H1 (cell line): Measurements from ENCODE around the gene SCG5. TPM values are rescaled to one million over a fixed set of nuclear protein-coding genes. Genes with fewer than 3 reads are reported as not detected.
"Not testable (repeated sequence)": the region's sequence is repeated elsewhere in the genome, so short reads cannot be mapped to it uniquely, and the experiment has no call there.

Experiments used
- CTCF ChIA-PET: fragments of 300-600 bp; sonication (Branson Sonifier 250); formaldehyde crosslinking; loops from one replicate; lab custom pipeline; 2021; ENCODE audit not compliant: partially characterized antibody; lab: Charles Lee
- POLR2A ChIA-PET: fragments of 300-600 bp; sonication (Branson Sonifier 250); formaldehyde crosslinking; loops from one replicate; lab custom pipeline; 2021; ENCODE audit warnings: inconsistent platforms; ENCODE audit not compliant: partially characterized antibody; lab: Charles Lee
- DNase-seq, 2 experiments: peaks; one replicate each; pipeline versions ENCODE4 v3.0.0 to v3.0.0-alpha.2; 2010 to 2022; ENCODE audit warnings: low spot score in 2 of 2, low read depth in 1 of 2, mixed read lengths in 1 of 2
- FAIRE-seq: peaks from 2 replicates; lab custom pipeline; 2011; peaks lifted over from hg19 to GRCh38; lab: Jason Lieb, UNC
- H2AFZ ChIP-seq: 2 replicates; pipeline ENCODE4 v1.8.1; 2012; ENCODE audit warnings: low read length, inconsistent platforms
- H2AK5ac ChIP-seq: 2 replicates; pipeline ENCODE4 v1.6.1; 2013; ENCODE audit warnings: low read depth, low read length
- H2BK120ac ChIP-seq: replicated peaks from 2 replicates; pipeline ENCODE3; 2013; ENCODE audit warnings: low read depth, low read length, inconsistent platforms
- H2BK12ac ChIP-seq: 2 replicates; pipeline ENCODE4 v1.6.1; 2013; ENCODE audit warnings: low read depth, low read length
- H2BK15ac ChIP-seq: 2 replicates; pipeline ENCODE4 v1.6.1; 2013; ENCODE audit warnings: low read length
- H2BK20ac ChIP-seq: 2 replicates; pipeline ENCODE4 v1.6.1; 2013; ENCODE audit warnings: low read length
- H2BK5ac ChIP-seq: 2 replicates; pipeline ENCODE4 v1.6.1; 2013; ENCODE audit warnings: low read depth, low read length
- H3K14ac ChIP-seq: 2 replicates; pipeline ENCODE4 v1.6.1; 2013; ENCODE audit warnings: inconsistent platforms; ENCODE audit not compliant: insufficient read length
- H3K18ac ChIP-seq: 2 replicates; pipeline ENCODE4 v1.6.1; 2013; ENCODE audit warnings: low read length; ENCODE audit errors: extremely low read depth
- H3K23ac ChIP-seq: 2 replicates; pipeline ENCODE4 v1.6.1; 2013; ENCODE audit warnings: inconsistent platforms; ENCODE audit not compliant: insufficient read length
- H3K23me2 ChIP-seq: 2 replicates; pipeline ENCODE4 v1.6.1; 2013; ENCODE audit warnings: low read depth, low read length
- H3K27ac ChIP-seq: 2 replicates; pipeline ENCODE4 v1.6.1; 2011; ENCODE audit warnings: low read depth, low read length, inconsistent platforms
- H3K27me3 ChIP-seq, 4 experiments: replicated peaks in 1 of 4; 1 replicate in 1 of 4; 2 replicates in 3 of 4; pipeline versions ENCODE4 v1.6.1 to v1.8.1; 2011 to 2013; ENCODE audit warnings: low read length in 3 of 4, mild to moderate bottlenecking in 3 of 4, inconsistent platforms in 2 of 4, mixed read lengths in 2 of 4, moderate library complexity in 1 of 4; ENCODE audit not compliant: control insufficient read depth in 3 of 4, insufficient read depth in 3 of 4; ENCODE audit errors: extremely low read depth in 1 of 4
- H3K36me3 ChIP-seq, 4 experiments: 2 replicates each; pipeline versions ENCODE4 v1.6.1 to v1.8.1; 2011 to 2013; ENCODE audit warnings: mild to moderate bottlenecking in 4 of 4, low read length in 3 of 4, moderate library complexity in 2 of 4, control low read depth in 1 of 4, inconsistent platforms in 1 of 4; ENCODE audit not compliant: insufficient read depth in 4 of 4, control insufficient read depth in 2 of 4
- H3K4ac ChIP-seq: replicated peaks from 2 replicates; pipeline ENCODE3; 2013; ENCODE audit warnings: low read length, low read depth, mixed read lengths, inconsistent platforms; ENCODE audit not compliant: insufficient read length
- H3K4me1 ChIP-seq, 4 experiments: replicated peaks in 1 of 4; 1 replicate in 1 of 4; 2 replicates in 3 of 4; pipeline versions ENCODE4 v1.6.1 to v1.8.1; 2011 to 2013; ENCODE audit warnings: low read length in 3 of 4, inconsistent platforms in 2 of 4, mixed read lengths in 1 of 4; ENCODE audit not compliant: insufficient read depth in 4 of 4, control insufficient read depth in 3 of 4
- H3K4me2 ChIP-seq, 2 experiments: 2 replicates each; pipeline versions ENCODE4 v1.6.1 to v1.8.1; 2011 to 2013; ENCODE audit warnings: low read depth in 2 of 2, low read length in 2 of 2, control low read depth in 1 of 2, inconsistent platforms in 1 of 2, mild to moderate bottlenecking in 1 of 2; ENCODE audit not compliant: insufficient read depth in 1 of 2
- H3K4me3 ChIP-seq, 4 experiments: fragments of 200-600, 300-600 bp in 1 of 4; sonication (generic), shearing (Covaris generic), sonication (Bioruptor Twin) in 1 of 4; 2 replicates each; pipeline versions ENCODE4 v1.5.1 to v1.8.1; 2011 to 2016; ENCODE audit warnings: low read length in 4 of 4, low read depth in 3 of 4, control low read depth in 2 of 4, inconsistent platforms in 2 of 4, mild to moderate bottlenecking in 2 of 4, mixed read lengths in 1 of 4, moderate library complexity in 1 of 4; ENCODE audit not compliant: insufficient read depth in 2 of 4; ENCODE audit errors: extremely low read depth in 1 of 4
- H3K56ac ChIP-seq: replicated peaks from 2 replicates; pipeline ENCODE3; 2013; ENCODE audit warnings: low read depth, mild to moderate bottlenecking, mixed read lengths, low read length, inconsistent platforms; ENCODE audit not compliant: insufficient read length
- H3K79me1 ChIP-seq: 2 replicates; pipeline ENCODE4 v1.6.1; 2013; ENCODE audit warnings: low read depth, low read length, control low read depth
- H3K79me2 ChIP-seq, 2 experiments: 2 replicates each; pipeline versions ENCODE4 v1.6.1 to v1.8.1; 2012 to 2013; ENCODE audit warnings: low read length in 2 of 2, mild to moderate bottlenecking in 2 of 2, inconsistent platforms in 1 of 2; ENCODE audit not compliant: insufficient read depth in 2 of 2, control insufficient read depth in 1 of 2
- H3K9ac ChIP-seq, 4 experiments: replicated peaks in 1 of 4; 1 replicate in 1 of 4; 2 replicates in 3 of 4; pipeline versions ENCODE4 v1.6.1 to v1.8.1; 2011 to 2013; ENCODE audit warnings: low read depth in 3 of 4, low read length in 3 of 4, control low read depth in 2 of 4, mild to moderate bottlenecking in 2 of 4, moderate library complexity in 2 of 4, inconsistent platforms in 1 of 4; ENCODE audit errors: extremely low read depth in 1 of 4
- H3K9me3 ChIP-seq, 2 experiments: 2 replicates each; pipeline versions ENCODE4 v1.6.1 to v1.8.1; 2012 to 2013; ENCODE audit warnings: mild to moderate bottlenecking in 2 of 2, moderate library complexity in 2 of 2, control low read depth in 1 of 2, inconsistent platforms in 1 of 2, low read depth in 1 of 2, low read length in 1 of 2, mixed read lengths in 1 of 2; ENCODE audit not compliant: insufficient read depth in 2 of 2
- H4K20me1 ChIP-seq, 2 experiments: replicated peaks in 1 of 2; 2 replicates each; pipeline versions ENCODE3 to v1.8.1; 2011 to 2013; ENCODE audit warnings: inconsistent platforms in 2 of 2, low read length in 2 of 2, mild to moderate bottlenecking in 1 of 2; ENCODE audit not compliant: insufficient read depth in 2 of 2, control insufficient read depth in 1 of 2
- H4K5ac ChIP-seq: 2 replicates; pipeline ENCODE4 v1.6.1; 2013; ENCODE audit warnings: low read length, low read depth, mixed read lengths, inconsistent platforms; ENCODE audit not compliant: insufficient read length
- H4K8ac ChIP-seq: 2 replicates; pipeline ENCODE4 v1.8.0; 2013; ENCODE audit warnings: mild to moderate bottlenecking, moderate library complexity, low read length, inconsistent platforms; ENCODE audit not compliant: insufficient read depth; ENCODE audit errors: extremely low read depth
- H4K91ac ChIP-seq: replicated peaks from 2 replicates; pipeline ENCODE3; 2013; ENCODE audit warnings: low read length, mixed read lengths, inconsistent platforms; ENCODE audit not compliant: insufficient read length
- RAD21 ChIP-seq, 2 experiments: IDR thresholded peaks in 1 of 2; conservative IDR thresholded peaks in 1 of 2; 2 replicates each; pipeline ENCODE4 v1.6.1; 2011; ENCODE audit warnings: low read depth in 2 of 2, low read length in 2 of 2, improper control_type of control experiment in 1 of 2, inconsistent platforms in 1 of 2, mild to moderate bottlenecking in 1 of 2, moderate library complexity in 1 of 2
- WGBS, 2 experiments: shearing (Covaris generic) in 1 of 2; methylation state at CpG; one replicate each; pipeline versions ENCODE4 v1.1.6 to v1.1.7; 2013 to 2015; ENCODE audit warnings: low lambda C conversion rate in 2 of 2, mixed read lengths in 2 of 2, inconsistent platforms in 1 of 2, low coverage in 1 of 2, missing lambda C conversion rate in 1 of 2; ENCODE audit not compliant: insufficient replicate concordance in 2 of 2, insufficient coverage in 1 of 2, insufficient read length in 1 of 2; ENCODE audit errors: extremely low coverage in 1 of 2, missing lambda C conversion rate in 1 of 2; 5-methylcytosine and 5-hydroxymethylcytosine counted together
- polyA plus RNA-seq, 7 experiments: library from polyadenylated mRNA; depleted of rRNA in 3 of 7; stranded (reverse) in 5 of 7; unstranded in 2 of 7; fragments of >200 nt in 5 of 7; fragments of 200-250 nt in 2 of 7; gene quantifications; 1 replicate in 5 of 7; 2 replicates in 1 of 7; 4 replicates in 1 of 7; pipeline versions ENCODE4 v1.2.1 to v1.2.3, GENCODE V29; 2011 to 2013; ENCODE audit warnings: missing spikeins in 2 of 7, mixed read lengths in 2 of 7
- total RNA-seq: library from RNA; stranded (reverse); fragmentation: NEBNext Ultra II Directional; extraction: Animal tissue kit (Norgen Biotek cat#: 25700); gene quantifications from 2 replicates; pipeline ENCODE4 v1.2.1, GENCODE V29; 2021

Gene SCG5
- total and polyA plus RNA-seq, 2 of the 8 experiments (the other 6 are each of a cell fraction or from before 2014, with no cell fraction given), result 18.7 to 19.9 TPM

DNA sequence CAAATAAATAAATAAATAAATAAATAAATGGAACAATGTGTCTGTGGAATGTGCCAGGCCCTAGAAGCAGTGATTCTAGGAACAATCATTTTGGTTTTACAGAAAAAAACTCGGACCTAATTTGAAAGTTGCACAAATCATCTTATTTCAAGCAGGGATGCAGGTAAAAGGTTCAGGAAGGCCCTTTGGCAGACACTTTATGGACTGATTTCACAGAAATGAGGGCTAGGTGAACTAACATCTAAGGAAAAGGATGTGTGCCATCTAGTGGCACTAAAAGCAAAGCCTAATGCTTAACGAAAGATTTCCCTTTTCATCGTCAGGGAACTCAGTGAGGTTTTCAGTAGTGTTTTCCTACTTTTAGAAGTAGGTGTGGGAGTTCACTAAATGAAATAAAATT lies 30.8 kb upstream of the SCG5 start:
- FAIRE-seq, H2BK15ac ChIP-seq, H3K4ac ChIP-seq, H2BK120ac ChIP-seq, H3K4me3 ChIP-seq, H3K79me2 ChIP-seq, H3K36me3 ChIP-seq, H3K4me2 ChIP-seq, H3K23ac ChIP-seq, H2BK12ac ChIP-seq, H3K9me3 ChIP-seq, H2BK5ac ChIP-seq, H4K5ac ChIP-seq, H3K56ac ChIP-seq, H4K91ac ChIP-seq, DNase-seq, H3K18ac ChIP-seq, H3K9ac ChIP-seq, POLR2A ChIA-PET, H4K8ac ChIP-seq, H3K27me3 ChIP-seq, H2AK5ac ChIP-seq, H3K4me1 ChIP-seq, H3K27ac ChIP-seq, H3K23me2 ChIP-seq, H3K79me1 ChIP-seq, CTCF ChIA-PET, H4K20me1 ChIP-seq, H2BK20ac ChIP-seq, H2AFZ ChIP-seq, H3K14ac ChIP-seq: not testable (repeated sequence)
- peak; percentile 5 to 12; a peak in 1 of 4 replicates for TF ChIP-seq RAD21 (IDR thresholded peaks at IDR 0.05 in 1 of 2, conservative IDR thresholded peaks at IDR 0.05 in 1 of 2; ENCODE audit: low read depth in 2 of 2, low read length in 2 of 2)
- 5% methylated on average over 1 of the region's 3 CpGs; no CpG with 5 or more reads in 1 of the 2 experiments for WGBS, 2 experiments

- H2BK12ac ChIP-seq, FAIRE-seq, H3K4ac ChIP-seq, DNase-seq, H3K23ac ChIP-seq, H2AK5ac ChIP-seq, H3K56ac ChIP-seq, H2BK15ac ChIP-seq, H3K4me1 ChIP-seq, H3K79me1 ChIP-seq, H2BK20ac ChIP-seq, H4K8ac ChIP-seq, H3K14ac ChIP-seq, H4K20me1 ChIP-seq, H2BK5ac ChIP-seq, H3K36me3 ChIP-seq, H2BK120ac ChIP-seq, H3K18ac ChIP-seq, CTCF ChIA-PET, H3K27me3 ChIP-seq, H4K91ac ChIP-seq, H3K9me3 ChIP-seq, POLR2A ChIA-PET, H3K23me2 ChIP-seq: not testable (repeated sequence)
- peak overlapping the region; percentile 57 to 72 for H3K4me2 ChIP-seq
- peak overlapping the region; percentile 27; the same call in 1 of the 2 replicates for H3K27ac ChIP-seq
- H3K79me2 ChIP-seq, result peaks cover 0 to 37% of the 10 kb centered on the region in 2 experiments; a peak in 2 of 4 replicates
- H3K9ac ChIP-seq, result peak overlapping the region in 2 of 4 experiments; percentile 53 to 72; a peak in 3 of 7 replicates
- 0% methylated on average over 9 of the region's 16 CpGs; no CpG with 5 or more reads in 1 of the 2 experiments for WGBS, 2 experiments
- 0 out of 2 replicates have a peak overlapping the region, but pooled peaks have one; percentile 76 for H2AFZ ChIP-seq
- peak overlapping the region; percentile 54 to 95 (median 67) for H3K4me3 ChIP-seq
- peak overlapping the region; percentile 57 for H4K5ac ChIP-seq
These were observed 26.8 kb upstream of the SCG5 start for GRCh38 chr15:32614712-32615050.
